GM12892 (cell line): ENCODE measurements around the gene EPDR1.

Experiments used
- POLR2A ChIP-seq: IDR thresholded peaks from 2 replicates; pipeline ENCODE4 v1.6.1; 2011; ENCODE audit warnings: low read depth, low read length, control low read depth
- POLR2AphosphoS5 ChIP-seq: IDR thresholded peaks from 2 replicates; pipeline ENCODE4 v1.6.1; 2011; ENCODE audit warnings: low read depth, low read length, control low read depth

- TF ChIP-seq POLR2A (no peak), POLR2AphosphoS5 (no peak)
These were observed 5.2 kb downstream of the EPDR1 start for GRCh38 chr7:37925620-37926019.
